GM12892 (cell line): ENCODE measurements around the gene ZNF786.

Experiments
- POLR2A ChIP-seq: IDR thresholded peaks from 2 replicates; pipeline ENCODE4 v1.6.1; 2011; ENCODE audit warnings: low read depth, low read length, control low read depth
- TAF1 ChIP-seq: IDR thresholded peaks from 2 replicates; pipeline ENCODE4 v1.6.1; 2011; ENCODE audit warnings: low read depth, mild to moderate bottlenecking, control low read depth, low read length, borderline replicate concordance

DNA sequence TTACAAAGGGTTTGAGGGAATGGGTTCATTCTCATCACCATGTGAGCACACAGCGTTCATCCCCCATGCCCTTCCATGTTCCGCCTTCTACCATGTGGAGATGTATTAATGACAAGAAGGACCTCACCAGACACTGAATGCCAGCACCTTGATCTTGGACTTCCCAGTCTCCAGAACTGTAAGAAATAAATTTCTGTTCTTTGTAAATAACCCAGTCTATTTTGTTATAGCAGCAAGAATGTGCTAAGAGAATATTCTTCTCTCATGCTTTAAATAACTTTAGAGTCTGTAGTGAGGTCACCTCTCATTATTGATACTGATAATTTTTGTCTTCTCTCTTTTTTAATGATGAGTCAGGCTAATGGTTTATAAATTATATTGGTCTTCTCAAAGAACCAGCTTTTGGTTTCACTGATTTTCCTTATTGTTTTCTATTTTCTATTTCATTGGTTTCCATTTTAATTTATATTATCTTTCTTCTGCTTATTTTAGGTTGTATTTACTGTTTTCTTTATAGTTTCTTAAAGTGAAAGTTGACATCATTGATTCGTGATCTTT lies 59.1 kb downstream of the ZNF786 start:
- no peak for TF ChIP-seq POLR2A
- no peak for TF ChIP-seq TAF1
